Measurements from ENCODE around the gene KCNK13.

- TF ChIP-seq CTCF (IDR thresholded peaks at IDR 0.05) (no peak), POLR2A (IDR thresholded peaks at IDR 0.05) (no peak)
Observed at GRCh38 chr14:90056826-90057225, 5.0 kb upstream of the KCNK13 start.
